ENCODE data around the gene DMXL1.
A peak's percentile ranks its signal among the peaks of the same experiment; 100 is the strongest.

DMXL1 gene

GRCh38 chr5:119161430-119161829 lies 90.5 kb downstream of the DMXL1 start:
- no peak for ATAC-seq
- no peak for TF ChIP-seq BACH2 (CRISPR knock-in tag; IDR thresholded peaks at IDR 0.05; ENCODE audit: borderline replicate concordance)
- TF ChIP-seq OSR1 (CRISPR knock-in tag; IDR thresholded peaks at IDR 0.05), result no peak
- TF ChIP-seq ZC3H10 (CRISPR knock-in tag; IDR thresholded peaks at IDR 0.05), result no peak
- no peak for TF ChIP-seq ARNTL (CRISPR knock-in tag; IDR thresholded peaks at IDR 0.05; ENCODE audit: borderline replicate concordance, low read depth)
- no peak for TF ChIP-seq ISL1 (CRISPR knock-in tag; IDR thresholded peaks at IDR 0.05)
- TF ChIP-seq CSRNP3 (CRISPR knock-in tag; IDR thresholded peaks at IDR 0.05), result no peak
- TF ChIP-seq ESRRG (CRISPR knock-in tag; IDR thresholded peaks at IDR 0.05), result no peak
- TF ChIP-seq POU6F1 (CRISPR knock-in tag; IDR thresholded peaks at IDR 0.05; ENCODE audit: borderline replicate concordance, low read depth), result no peak
- no peak for TF ChIP-seq CREB5 (CRISPR knock-in tag; IDR thresholded peaks at IDR 0.05; ENCODE audit: low read depth)
- no peak for TF ChIP-seq TSHZ2 (CRISPR knock-in tag; IDR thresholded peaks at IDR 0.05)
- TF ChIP-seq ZNF8 (CRISPR knock-in tag; IDR thresholded peaks at IDR 0.05), result no peak
- TF ChIP-seq ZFP30 (CRISPR knock-in tag; IDR thresholded peaks at IDR 0.05), result no peak
- no peak for TF ChIP-seq ZNF70 (CRISPR knock-in tag; IDR thresholded peaks at IDR 0.05)
- no peak for TF ChIP-seq PPARA (CRISPR knock-in tag; IDR thresholded peaks at IDR 0.05; ENCODE audit: borderline replicate concordance)
- no peak for TF ChIP-seq RARB (CRISPR knock-in tag; IDR thresholded peaks at IDR 0.05)
- no peak for TF ChIP-seq ZFP3 (CRISPR knock-in tag; IDR thresholded peaks at IDR 0.05)

GRCh38 chr5:119166026-119166425 lies 95.1 kb downstream of the DMXL1 start:
- ATAC-seq, result no peak
- TF ChIP-seq ISL1 (CRISPR knock-in tag; IDR thresholded peaks at IDR 0.05) (0 out of 2 replicates have a peak, but pooled peaks have one; percentile 14), RARB (CRISPR knock-in tag; IDR thresholded peaks at IDR 0.05) (no peak)

- TF ChIP-seq ARNTL (CRISPR knock-in tag; IDR thresholded peaks at IDR 0.05; ENCODE audit: borderline replicate concordance, low read depth) (no peak), ESRRG (CRISPR knock-in tag; IDR thresholded peaks at IDR 0.05) (no peak), TOX (CRISPR knock-in tag; IDR thresholded peaks at IDR 0.05; ENCODE audit: borderline replicate concordance) (no peak)
- ATAC-seq, result no peak
Measured at GRCh38 chr5:119168401-119168800, 97.5 kb downstream of the DMXL1 start.

- TF ChIP-seq ARNTL (CRISPR knock-in tag; IDR thresholded peaks at IDR 0.05; ENCODE audit: borderline replicate concordance, low read depth), result no peak
- no peak for TF ChIP-seq ZFP3 (CRISPR knock-in tag; IDR thresholded peaks at IDR 0.05)
- TF ChIP-seq TSHZ2 (CRISPR knock-in tag; IDR thresholded peaks at IDR 0.05), result no peak
- TF ChIP-seq ZFP30 (CRISPR knock-in tag; IDR thresholded peaks at IDR 0.05), result no peak
- no peak for TF ChIP-seq ISL1 (CRISPR knock-in tag; IDR thresholded peaks at IDR 0.05)
- no peak for TF ChIP-seq CREB5 (CRISPR knock-in tag; IDR thresholded peaks at IDR 0.05; ENCODE audit: low read depth)
- no peak for TF ChIP-seq ESRRG (CRISPR knock-in tag; IDR thresholded peaks at IDR 0.05)
- TF ChIP-seq CSRNP3 (CRISPR knock-in tag; IDR thresholded peaks at IDR 0.05), result no peak
- no peak for TF ChIP-seq BACH2 (CRISPR knock-in tag; IDR thresholded peaks at IDR 0.05; ENCODE audit: borderline replicate concordance)
- no peak for ATAC-seq
Measured at GRCh38 chr5:119171686-119172085, 100.8 kb downstream of the DMXL1 start.
